Neural progenitor cell (in vitro differentiated cells): ENCODE results near the gene POU2F2.

ENCODE experiments used
- EZH2 ChIP-seq: fragments of 200-600 bp; sonication (generic); IDR thresholded peaks from 2 replicates; pipeline ENCODE4 v1.6.1; 2017; ENCODE audit warnings: antibody characterized with exemption, mild to moderate bottlenecking, moderate library complexity
- EZH2phosphoT487 ChIP-seq: fragments of 200-600 bp; sonication (generic); IDR thresholded peaks from 2 replicates; pipeline ENCODE4 v1.6.1; 2017; ENCODE audit warnings: antibody characterized with exemption
- TF ChIP-seq, protein P1 (sequence below): fragments of 200-600 bp; sonication (generic); IDR thresholded peaks from 2 replicates; pipeline ENCODE4 v1.5.1; 2017; ENCODE audit warnings: antibody characterized with exemption, mild to moderate bottlenecking

DNA sequence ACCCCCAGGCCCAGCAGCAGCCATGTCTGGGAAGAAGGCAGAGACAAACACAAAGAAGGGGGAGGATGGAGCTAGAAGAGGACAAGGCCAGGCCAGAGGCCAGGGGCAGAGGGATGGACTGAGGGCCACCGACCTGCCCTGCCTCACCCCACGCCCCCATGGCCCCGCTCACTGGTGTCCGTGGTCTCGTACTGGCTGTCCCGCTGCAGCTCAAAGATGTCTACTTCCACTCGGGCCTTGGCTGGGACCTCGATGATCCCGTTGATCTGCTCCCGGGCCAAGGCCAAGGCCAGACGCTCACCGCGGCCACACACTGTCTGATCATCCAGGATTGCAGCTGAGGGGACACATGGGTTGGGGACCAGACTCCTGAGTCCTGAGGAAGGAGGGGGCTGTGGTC lies 67.2 kb downstream of the POU2F2 start:
- TF ChIP-seq, protein P1, sequence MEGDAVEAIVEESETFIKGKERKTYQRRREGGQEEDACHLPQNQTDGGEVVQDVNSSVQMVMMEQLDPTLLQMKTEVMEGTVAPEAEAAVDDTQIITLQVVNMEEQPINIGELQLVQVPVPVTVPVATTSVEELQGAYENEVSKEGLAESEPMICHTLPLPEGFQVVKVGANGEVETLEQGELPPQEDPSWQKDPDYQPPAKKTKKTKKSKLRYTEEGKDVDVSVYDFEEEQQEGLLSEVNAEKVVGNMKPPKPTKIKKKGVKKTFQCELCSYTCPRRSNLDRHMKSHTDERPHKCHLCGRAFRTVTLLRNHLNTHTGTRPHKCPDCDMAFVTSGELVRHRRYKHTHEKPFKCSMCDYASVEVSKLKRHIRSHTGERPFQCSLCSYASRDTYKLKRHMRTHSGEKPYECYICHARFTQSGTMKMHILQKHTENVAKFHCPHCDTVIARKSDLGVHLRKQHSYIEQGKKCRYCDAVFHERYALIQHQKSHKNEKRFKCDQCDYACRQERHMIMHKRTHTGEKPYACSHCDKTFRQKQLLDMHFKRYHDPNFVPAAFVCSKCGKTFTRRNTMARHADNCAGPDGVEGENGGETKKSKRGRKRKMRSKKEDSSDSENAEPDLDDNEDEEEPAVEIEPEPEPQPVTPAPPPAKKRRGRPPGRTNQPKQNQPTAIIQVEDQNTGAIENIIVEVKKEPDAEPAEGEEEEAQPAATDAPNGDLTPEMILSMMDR = no peak
- TF ChIP-seq EZH2 (no peak), EZH2phosphoT487 (no peak)
